Renal cortex interstitium (tissue), 11 donors: ENCODE data around the gene MRRF. TPM values are rescaled to one million over a fixed set of nuclear protein-coding genes. Genes with fewer than 3 reads are reported as not detected.
A peak's percentile ranks its signal among the peaks of the same experiment; 100 is the strongest.

Experiments
- DNase-seq, 11 donors: peaks; one replicate each; pipeline ENCODE4 v3.0.0-alpha.2; 2013; ENCODE audit warnings: low read depth in 9 of 11, low spot score in 4 of 11; ENCODE audit errors: extremely low read depth in 1 of 11
- polyA plus RNA-seq, 3 donors: library from polyadenylated mRNA; unstranded; fragments of 120-200 nt; gene quantifications; one replicate each; pipeline ENCODE4 v1.2.1, GENCODE V29; 2013; ENCODE audit not compliant: insufficient read length in 3 of 3

The MRRF gene
- polyA plus RNA-seq, 3 donors: 38.2 to 51.4 (median 46.7) TPM

DNA sequence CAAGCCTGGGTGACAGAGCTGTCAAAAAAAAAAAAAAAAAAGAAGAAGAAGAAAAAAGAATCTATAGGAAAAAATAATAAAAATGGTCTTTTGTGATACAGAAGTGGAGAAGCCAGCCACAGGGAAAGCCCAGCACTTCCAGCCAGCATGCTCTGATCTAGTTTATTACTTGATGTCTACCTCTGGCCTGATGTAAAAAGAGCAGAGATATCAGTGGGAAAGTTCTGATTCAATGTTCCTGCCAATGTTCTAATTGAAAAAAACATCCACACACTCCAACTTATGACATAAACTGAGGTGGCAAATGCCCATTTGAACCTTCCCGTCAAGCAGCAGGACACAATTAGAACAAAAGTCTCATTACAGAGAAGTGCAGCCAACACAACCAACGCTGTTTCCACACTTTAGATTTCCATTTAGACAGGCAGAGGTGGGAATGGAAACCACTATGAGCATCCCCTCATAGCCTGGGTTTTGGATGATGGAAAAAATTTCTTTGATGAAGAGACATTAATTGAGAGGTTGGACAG lies 5.7 kb upstream of the MRRF start:
- no peak for DNase-seq

DNA sequence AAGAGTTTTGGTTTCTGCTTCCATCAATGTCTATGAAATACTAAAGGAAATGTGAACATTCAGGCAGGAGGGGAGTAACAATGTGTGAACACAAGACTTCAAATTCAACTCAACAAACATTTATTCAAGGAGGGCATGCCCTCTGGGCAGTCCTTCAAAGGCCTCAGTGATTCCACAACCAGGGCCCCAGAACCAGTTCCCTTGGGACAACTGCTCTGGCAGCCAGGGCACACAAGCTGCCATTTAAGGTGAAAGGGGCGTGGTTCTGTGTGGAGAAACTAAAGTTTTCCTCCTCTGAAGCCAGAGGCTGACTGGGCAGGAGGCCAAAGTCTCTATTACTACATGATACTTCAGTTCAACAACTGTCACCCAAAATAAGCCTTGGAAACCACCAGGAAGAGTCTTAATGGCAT lies 3.2 kb upstream of the MRRF start:
- DNase-seq: no peak

DNA sequence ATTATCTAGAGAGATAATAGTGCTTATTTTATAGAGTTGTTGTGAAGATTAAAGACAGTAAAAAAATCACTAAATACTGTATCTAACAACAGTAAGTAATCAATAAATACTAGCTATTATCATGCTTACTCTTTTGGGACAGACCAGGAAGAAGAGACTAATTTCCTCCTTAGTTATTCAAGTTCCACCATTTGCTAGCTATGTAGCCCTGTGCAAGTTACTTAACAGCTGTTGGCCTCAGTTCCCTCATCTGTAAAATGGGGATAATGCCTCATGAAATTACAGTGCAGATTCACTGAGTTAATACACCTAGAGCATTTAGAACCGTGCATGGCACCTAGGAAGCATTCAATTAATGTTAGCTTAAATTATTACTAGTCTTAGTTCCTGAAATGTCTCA lies 2.6 kb upstream of the MRRF start:
- no peak for DNase-seq

DNA sequence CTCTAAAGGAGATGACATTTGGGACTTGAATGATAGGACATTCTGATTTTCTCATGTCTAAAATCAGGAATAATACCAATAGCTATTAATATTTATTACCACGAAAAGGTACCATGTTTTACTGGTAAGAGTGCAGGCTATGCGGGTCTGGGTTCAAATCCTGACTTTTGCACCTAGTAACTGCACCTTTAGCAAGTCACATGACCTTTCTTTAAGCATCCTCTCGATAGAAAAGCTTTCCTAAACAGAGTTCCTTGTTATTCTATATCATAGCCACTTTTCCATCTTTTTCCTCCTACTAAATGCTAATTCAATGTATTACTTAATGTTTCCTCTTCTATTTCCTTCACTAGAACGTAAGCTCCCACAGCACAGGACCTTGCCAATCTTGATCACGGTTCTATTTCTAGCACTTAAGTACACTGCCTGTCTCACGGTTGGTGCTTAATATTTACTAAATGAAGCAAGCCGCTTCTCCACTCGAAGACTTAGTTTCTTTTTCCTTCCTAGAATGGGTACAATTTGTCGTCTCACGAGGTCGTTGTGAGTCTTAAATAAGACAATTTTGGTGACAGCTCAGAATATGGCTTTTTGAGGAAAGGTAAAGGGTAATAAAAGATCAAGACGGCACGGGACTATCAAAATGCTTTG lies 858 bp upstream of the MRRF start:
- DNase-seq: peak in 1 of 11 donors; percentile 3

DNA sequence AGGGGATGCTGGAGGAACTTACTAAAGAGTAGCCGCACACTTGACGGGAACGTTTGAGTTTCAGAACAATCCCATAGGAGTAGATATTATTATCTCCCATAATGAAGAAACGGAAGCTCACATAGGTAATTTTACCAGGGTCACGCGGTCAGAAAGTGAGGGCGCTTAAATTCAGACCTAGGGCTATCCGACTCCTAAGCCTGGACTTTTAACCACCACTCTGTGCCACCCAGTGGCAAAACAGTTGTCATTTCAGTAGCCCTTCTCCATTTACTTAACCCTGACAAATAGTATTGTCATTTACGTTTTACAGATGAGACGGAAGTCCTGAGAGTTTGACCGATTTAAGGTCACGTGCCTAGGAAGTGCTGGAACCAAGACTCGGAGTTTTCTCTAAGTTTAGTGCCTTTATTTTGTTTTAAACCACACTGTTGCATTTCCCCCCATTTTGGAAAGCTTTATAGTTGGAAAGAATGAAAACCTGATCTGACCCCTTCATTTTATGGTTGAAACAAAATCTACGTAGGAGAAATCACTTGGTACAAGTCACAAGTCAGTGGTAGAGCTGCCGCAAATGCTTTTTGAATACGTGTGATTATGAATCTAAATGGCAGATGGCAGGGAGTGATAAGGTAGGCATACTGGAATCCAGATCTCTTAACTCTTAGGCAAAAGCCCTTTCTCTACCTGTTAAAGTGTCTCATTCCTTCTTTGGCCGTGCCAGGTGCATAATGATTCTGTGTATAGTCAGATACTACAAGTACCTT lies 650 bp downstream of the MRRF start:
- peak in 2 of 11 donors; percentile 17 to 24 for DNase-seq

DNA sequence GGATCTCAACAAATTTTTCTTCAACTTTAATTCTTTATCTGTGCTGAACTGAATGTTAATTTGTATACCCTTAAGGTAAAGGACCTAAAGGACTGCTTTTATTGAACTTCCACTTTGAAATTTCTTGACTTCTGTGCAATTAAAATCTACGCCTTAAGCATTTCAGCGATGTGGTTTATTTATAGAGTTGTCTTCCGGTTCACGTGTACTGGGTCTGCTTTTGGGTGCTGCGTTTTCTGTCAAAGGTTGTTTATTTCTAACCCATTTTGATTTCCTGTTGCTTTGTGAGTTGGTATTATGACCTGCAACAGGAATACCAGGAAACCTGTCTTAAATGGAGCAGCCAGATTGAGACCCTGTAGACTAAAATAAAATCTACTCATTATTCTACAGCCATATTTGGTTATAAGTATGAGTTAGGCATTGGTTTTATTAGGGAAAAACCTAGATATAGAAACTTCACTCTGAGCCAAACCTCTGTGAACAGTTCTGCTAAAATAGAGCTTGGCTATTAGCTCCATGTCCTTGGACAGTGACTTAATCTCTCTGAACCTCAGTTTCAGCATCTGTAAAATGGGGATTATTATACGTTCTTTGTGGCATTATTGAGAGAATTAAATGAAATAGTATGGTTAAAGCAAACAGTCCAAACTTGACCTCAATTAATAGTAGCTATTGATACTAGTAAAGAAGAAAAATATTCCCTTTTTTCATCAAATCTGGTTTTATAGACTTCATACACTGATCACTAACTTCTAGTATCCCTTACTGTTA lies 3.5 kb downstream of the MRRF start:
- DNase-seq: no peak

DNA sequence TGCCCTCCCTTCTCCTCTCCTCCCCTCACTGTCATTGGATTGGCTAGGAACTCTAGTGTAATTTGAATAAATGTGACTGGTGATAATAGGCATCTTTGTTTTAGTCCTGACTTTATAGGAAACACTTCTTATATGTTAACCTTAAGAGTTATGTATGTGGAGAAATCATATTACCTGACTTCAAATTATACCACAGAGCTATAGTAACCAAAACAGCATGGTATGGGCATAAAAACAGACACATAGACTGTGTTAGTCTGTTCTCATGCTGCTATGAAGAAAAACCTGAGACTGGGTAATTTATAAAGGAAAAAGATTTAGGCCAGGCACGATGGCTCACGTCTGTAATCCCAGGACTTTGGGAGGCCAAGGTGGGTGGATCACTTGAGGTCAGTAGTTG lies 9.4 kb downstream of the MRRF start:
- no peak for DNase-seq

DNA sequence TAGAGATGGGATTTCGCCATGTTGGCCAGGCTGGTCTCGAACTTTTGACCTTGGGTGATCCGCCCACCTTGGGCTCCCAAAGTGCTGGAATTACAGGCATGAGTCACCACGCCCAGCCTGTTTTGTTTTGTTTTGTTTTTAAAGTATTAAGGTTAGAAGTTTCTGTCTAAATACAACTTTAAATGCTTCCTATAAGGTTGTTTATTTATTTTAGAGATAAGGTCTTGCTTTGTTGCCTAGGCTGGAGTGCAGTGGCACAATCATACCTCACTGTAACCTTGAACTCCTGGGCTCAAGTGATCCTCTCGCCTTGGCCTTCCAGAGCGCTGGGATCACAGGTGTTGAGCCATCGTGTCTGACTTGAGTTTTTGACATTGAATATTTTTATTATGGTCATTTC lies 11.4 kb downstream of the MRRF start:
- DNase-seq: no peak

DNA sequence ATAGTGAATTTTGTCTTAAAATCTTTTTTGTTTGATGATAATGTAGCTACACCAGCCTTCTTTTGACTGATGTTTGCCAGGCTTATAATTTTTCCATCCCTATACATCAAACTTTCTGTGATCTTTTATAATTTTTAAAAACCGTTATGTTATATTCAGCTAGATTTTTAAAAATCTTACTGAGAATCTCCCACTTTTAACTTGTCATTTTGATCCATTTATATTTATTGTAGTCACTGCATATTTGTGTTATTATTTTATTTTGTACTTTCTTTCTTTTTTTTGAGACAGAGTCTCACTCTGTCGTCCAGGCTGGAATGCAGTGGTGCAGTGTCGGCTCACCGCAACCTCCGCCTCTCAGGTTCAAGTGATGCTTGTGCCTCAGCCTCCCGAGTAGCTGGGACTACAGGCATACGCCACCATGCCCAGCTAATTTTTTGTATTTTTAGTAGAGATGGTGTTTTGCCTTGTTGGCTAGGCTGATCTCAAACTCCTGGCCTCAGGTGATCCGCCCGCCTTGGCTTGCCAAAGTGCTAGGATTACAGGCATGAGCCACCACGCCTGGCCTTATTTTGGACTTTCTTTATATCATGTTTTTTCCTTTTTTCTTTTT lies 12.7 kb downstream of the MRRF start:
- DNase-seq: no peak

DNA sequence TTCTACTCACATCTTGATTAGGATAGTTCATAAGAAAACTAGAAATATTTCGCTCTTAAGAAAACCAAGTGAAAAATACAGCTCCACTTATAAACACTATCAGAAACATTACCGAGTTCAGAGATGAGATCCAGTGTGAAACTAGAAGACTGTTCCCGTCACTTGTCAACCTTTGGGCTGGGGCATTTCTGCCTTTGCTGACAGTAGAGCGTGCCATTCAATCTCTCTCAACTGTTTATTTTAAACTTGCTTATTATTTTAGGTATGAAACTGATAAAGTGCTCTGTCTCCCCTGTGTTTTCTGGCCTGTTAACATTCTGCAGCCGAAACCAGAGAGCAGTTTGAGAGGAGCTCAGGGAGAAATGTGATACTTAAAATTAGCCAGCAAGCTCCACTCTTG lies 16.7 kb downstream of the MRRF start:
- DNase-seq: no peak

DNA sequence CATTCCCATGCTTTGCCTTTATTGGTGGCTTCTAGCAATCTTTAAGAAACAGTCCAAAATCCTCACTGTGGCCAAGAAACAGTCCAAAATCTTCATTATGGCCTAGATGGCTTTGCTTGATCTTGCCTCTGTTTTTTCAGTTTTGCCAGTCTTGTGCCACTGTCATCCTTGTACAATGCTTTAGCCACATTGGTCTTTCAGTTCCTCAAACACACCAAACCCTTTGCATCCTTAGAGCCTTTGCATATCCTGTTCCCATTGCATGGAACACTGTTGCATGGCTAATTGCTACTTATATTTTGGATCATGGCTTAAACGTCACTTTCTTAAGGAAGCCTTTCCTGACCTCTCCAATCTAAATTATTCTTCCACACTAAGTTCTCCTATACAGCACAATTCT lies 22.1 kb downstream of the MRRF start:
- no peak for DNase-seq

DNA sequence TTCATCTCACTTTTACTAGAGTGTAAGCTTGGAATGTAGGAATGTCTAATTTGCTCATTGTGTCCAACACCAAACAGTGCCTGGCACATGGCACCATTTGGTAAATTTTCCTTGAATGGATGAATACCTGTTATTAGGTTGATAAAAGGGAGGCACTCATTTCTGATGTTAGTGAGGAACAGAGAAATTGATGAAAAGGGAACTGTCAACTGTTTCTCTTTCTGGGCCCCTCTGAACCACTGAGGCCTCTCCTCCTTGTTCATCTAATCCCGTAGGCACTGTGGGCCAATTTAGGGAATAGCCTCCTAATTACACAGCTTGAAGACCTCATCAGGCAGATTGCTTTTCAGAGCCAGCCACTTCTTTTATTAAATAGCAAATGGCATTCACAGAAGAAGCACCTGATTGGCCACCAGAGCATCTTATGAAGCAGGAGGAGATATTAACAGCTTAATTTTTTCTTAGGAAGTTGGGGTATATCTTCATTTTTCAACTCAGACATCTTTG lies 22.6 kb downstream of the MRRF start:
- no peak for DNase-seq

DNA sequence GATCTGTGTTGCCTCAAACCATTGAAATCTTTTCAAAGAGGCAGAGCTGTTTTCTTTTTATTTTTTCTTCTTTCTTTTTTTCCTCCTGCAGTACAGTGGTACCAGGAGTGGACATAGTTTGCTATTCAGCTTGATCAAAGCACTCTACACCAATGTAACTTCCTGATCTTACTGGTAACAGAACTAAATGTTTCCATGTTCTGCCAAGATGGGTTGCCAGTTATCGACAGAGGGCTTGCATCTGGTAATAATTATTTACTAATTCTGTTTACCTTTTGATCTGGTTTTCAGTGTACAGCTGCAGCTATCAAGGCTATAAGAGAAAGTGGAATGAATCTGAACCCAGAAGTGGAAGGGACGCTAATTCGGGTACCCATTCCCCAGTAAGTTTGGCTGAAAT lies 26.8 kb downstream of the MRRF start:
- no peak for DNase-seq

DNA sequence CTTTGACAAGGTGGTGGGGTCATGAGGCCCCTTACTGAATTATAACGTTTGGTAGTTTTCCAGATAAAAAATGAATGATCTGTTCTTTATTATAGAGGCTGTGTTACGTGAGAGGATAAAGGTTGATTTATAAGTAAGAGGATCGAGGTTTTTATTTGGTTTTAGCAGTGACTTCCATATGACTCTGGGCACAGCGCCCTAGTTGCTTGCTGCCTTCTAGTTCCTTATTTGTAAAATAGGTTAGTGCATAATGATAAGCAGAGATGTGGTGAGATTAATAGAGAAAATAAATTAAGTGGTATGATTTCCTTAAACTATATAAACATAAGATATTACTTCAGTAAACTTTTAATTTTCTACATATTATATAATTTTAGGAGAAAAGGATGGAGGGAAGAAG lies 29.8 kb downstream of the MRRF start:
- DNase-seq: no peak

DNA sequence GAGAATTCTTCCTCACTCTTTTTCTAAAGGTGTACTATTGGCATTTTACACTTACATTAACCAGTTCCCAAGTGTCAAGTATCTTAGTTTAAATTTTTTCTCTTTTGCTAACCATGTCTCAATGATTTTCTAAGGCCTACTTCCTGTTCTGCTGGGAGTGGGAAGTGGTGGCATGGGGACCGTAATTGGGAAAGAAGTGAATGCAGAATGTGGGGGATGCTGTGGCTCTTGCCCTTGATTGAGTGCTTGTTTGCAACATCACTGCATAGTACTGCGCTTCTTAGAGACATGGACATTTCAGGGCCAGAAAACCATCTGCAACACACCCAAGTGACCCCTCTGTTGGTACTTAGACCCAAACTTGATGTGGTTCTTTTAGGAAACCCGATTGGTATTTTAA lies 32.8 kb downstream of the MRRF start:
- no peak for DNase-seq

DNA sequence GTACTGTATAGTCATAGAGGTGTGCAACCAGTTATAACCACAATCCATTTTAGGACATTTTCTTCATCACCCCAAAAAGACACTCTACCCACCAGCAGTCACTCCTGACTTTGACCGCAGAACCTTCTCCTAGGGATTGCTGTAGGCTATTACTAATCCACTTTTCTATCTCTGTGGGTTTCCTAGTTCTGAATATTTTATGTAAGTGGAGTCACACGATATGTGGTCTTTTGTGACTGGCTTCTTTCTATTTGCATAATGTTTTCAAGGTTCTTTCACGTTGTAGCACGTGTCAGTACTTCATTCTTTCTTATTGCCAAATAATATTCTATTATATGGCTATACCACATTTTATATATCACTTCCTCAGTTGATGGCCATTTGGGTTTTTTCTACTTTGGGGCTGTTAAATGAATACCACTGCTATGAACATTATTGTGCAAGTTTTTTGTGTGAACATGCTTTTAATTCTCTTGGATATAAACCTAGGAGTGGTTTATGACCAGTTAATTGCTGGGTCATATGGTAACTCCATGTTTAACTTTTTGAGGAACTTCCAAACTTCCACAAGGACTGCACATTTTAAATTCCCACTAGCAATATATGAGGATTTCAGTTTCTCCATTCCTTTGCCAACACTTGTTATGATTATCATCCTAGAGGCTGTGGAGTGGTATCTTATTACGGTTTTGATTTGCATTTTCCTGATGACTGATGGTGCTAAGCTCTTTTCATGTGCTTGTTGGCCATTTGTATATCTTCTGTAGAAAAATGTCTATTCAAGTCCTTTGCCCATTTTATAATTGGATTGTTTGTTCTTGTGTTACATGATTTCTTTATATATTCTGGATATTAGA lies 37.8 kb downstream of the MRRF start:
- no peak for DNase-seq

DNA sequence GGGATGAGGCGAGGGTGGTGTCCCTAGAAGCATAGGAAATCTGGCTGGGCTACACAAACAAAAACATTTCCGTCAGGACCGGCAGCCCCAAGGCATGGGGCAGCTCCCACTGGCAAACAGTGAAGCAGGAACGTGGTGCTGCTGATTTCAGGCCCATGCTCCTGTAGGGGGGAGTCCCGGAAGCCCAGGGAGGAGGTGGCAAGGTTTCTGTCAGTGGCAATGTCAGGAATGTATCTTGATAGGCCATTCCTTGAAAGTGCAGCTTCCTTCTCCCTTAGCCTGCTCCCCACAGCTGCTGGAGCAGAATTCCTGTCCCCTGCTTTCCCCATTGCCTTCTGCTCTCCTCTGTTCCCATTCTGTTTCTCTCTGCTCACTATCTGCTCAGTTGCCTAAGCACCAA lies 42.4 kb downstream of the MRRF start:
- no peak for DNase-seq

DNA sequence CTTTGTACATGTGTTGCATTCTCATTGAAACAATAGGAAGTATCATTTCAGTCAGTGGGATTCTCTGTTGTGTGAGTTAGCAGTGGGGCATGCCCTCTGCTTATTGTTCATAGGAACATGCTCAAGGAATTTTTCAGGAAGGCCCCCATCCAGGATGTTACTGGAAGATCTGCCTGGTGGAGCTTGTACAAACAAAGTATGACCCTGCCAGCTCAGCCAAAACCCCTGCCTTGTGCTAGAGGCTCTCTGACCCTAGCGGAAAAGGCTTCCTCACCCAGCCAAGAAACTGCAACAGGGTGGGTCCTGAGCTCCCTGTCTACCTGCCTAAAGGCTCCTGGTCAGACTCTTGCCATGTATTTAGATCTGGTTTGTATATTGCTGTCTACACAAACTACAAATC lies 43.2 kb downstream of the MRRF start:
- DNase-seq: no peak
